Effector memory CD4-positive, alpha-beta T cell (primary cell): ENCODE data around the gene RTEL1.
A peak's percentile ranks its signal among the peaks of the same experiment; 100 is the strongest.
"Not testable (repeated sequence)": the region's sequence is repeated elsewhere in the genome, so short reads cannot be mapped to it uniquely, and the experiment has no call there.

Experiments used
- DNase-seq, 3 donors: peaks; one replicate each; pipeline ENCODE4 v3.0.0-alpha.2; 2020
- H3K27ac ChIP-seq: 2 replicates; pipeline ENCODE4 v1.7.0; 2013; ENCODE audit warnings: mild to moderate bottlenecking, low read length, moderate library complexity; ENCODE audit not compliant: insufficient read depth, poor library complexity, severe bottlenecking
- H3K27me3 ChIP-seq: replicated peaks from 2 replicates; pipeline ENCODE4 v1.7.0; 2013; ENCODE audit warnings: mild to moderate bottlenecking, low read length; ENCODE audit not compliant: insufficient read depth, control insufficient read depth, poor library complexity, severe bottlenecking
- H3K36me3 ChIP-seq: 2 replicates; pipeline ENCODE4 v1.7.0; 2013; ENCODE audit warnings: mild to moderate bottlenecking, low read length, moderate library complexity; ENCODE audit not compliant: control insufficient read depth, insufficient read depth
- H3K4me1 ChIP-seq: 2 replicates; pipeline ENCODE4 v1.7.0; 2013; ENCODE audit warnings: low read length, mild to moderate bottlenecking; ENCODE audit not compliant: control insufficient read depth, insufficient read depth, poor library complexity, severe bottlenecking
- H3K4me3 ChIP-seq: 2 replicates; pipeline ENCODE4 v1.7.0; 2013; ENCODE audit warnings: low read length, low read depth, mild to moderate bottlenecking; ENCODE audit not compliant: insufficient read depth, poor library complexity, severe bottlenecking
- H3K9me3 ChIP-seq: 2 replicates; pipeline ENCODE4 v1.7.0; 2013; ENCODE audit warnings: mild to moderate bottlenecking, low read length, moderate library complexity; ENCODE audit not compliant: control insufficient read depth

Gene RTEL1

GRCh38 chr20:63628246-63628975 lies 29.7 kb upstream of the RTEL1 start:
- peak overlapping the region; percentile 89 for H3K27ac ChIP-seq
- no peaks in the 10 kb centered on the region for H3K9me3 ChIP-seq
- peak overlapping the region; percentile 87 for H3K4me3 ChIP-seq
- H3K27me3 ChIP-seq, result no peaks in the 10 kb centered on the region
- DNase-seq, result no peak
- H3K4me1 ChIP-seq, result peaks cover 23% of the 10 kb centered on the region
- H3K36me3 ChIP-seq, result no peaks in the 10 kb centered on the region

GRCh38 chr20:63630956-63631355 lies 27.2 kb upstream of the RTEL1 start:
- not testable (repeated sequence) for H3K9me3 ChIP-seq, H3K36me3 ChIP-seq, H3K27ac ChIP-seq, H3K27me3 ChIP-seq, DNase-seq, H3K4me3 ChIP-seq
- peaks cover 46% of the 10 kb centered on the region for H3K4me1 ChIP-seq

- H3K9me3 ChIP-seq, H3K27ac ChIP-seq, H3K36me3 ChIP-seq, H3K27me3 ChIP-seq, DNase-seq, H3K4me3 ChIP-seq: not testable (repeated sequence)
- H3K4me1 ChIP-seq, result peaks cover 47% of the 10 kb centered on the region
These were observed 26.7 kb upstream of the RTEL1 start for GRCh38 chr20:63631426-63631825.

GRCh38 chr20:63633732-63634131 lies 24.4 kb upstream of the RTEL1 start:
- no peak for DNase-seq
- Histone ChIP-seq H3K4me3 (no peak overlapping the region), H3K9me3 (no peaks in the 10 kb centered on the region), H3K27ac (peak overlapping the region; percentile 49), H3K27me3 (no peaks in the 10 kb centered on the region), H3K4me1 (peaks cover 58% of the 10 kb centered on the region), H3K36me3 (no peaks in the 10 kb centered on the region)

GRCh38 chr20:63635431-63636141 lies 22.5 kb upstream of the RTEL1 start:
- H3K27me3 ChIP-seq, result no peaks in the 10 kb centered on the region
- DNase-seq, result peak; percentile 71 to 76 (median 72)
- H3K27ac ChIP-seq, result peak overlapping the region; percentile 83
- H3K4me3 ChIP-seq, result peak overlapping the region; percentile 11
- no peaks in the 10 kb centered on the region for H3K36me3 ChIP-seq
- no peaks in the 10 kb centered on the region for H3K9me3 ChIP-seq
- peaks cover 69% of the 10 kb centered on the region for H3K4me1 ChIP-seq

- peak overlapping the region; percentile 60 for H3K27ac ChIP-seq
- no peak for DNase-seq
- no peaks in the 10 kb centered on the region for H3K27me3 ChIP-seq
- no peaks in the 10 kb centered on the region for H3K9me3 ChIP-seq
- no peaks in the 10 kb centered on the region for H3K36me3 ChIP-seq
- peaks cover 65% of the 10 kb centered on the region for H3K4me1 ChIP-seq
- H3K4me3 ChIP-seq, result no peak overlapping the region
These were observed 21.1 kb upstream of the RTEL1 start for GRCh38 chr20:63636752-63637628.

- Histone ChIP-seq H3K27ac (peak overlapping the region; percentile 71), H3K9me3 (no peaks in the 10 kb centered on the region), H3K4me1 (peaks cover 58% of the 10 kb centered on the region), H3K4me3 (peak overlapping the region; percentile 64), H3K36me3 (peaks cover 6% of the 10 kb centered on the region), H3K27me3 (no peaks in the 10 kb centered on the region)
- DNase-seq, result peak; percentile 40 to 65 (median 50)
These were observed 18.8 kb upstream of the RTEL1 start for GRCh38 chr20:63639093-63639975.

- peak overlapping the region; percentile 71 for H3K27ac ChIP-seq
These were observed 18.0 kb upstream of the RTEL1 start for GRCh38 chr20:63640086-63640485.

GRCh38 chr20:63640686-63641085 lies 17.4 kb upstream of the RTEL1 start:
- peaks cover 44% of the 10 kb centered on the region for H3K4me1 ChIP-seq
- H3K4me3 ChIP-seq, result peak overlapping the region; percentile 64
- not testable (repeated sequence) for H3K27ac ChIP-seq, H3K36me3 ChIP-seq, H3K27me3 ChIP-seq, DNase-seq, H3K9me3 ChIP-seq

More at GRCh38 chr20:63640086-63640485, 18.0 kb upstream of the RTEL1 start:
- Histone ChIP-seq H3K4me3 (peak overlapping the region; percentile 64), H3K9me3 (no peaks in the 10 kb centered on the region), H3K36me3 (peaks cover 6% of the 10 kb centered on the region), H3K4me1 (peaks cover 50% of the 10 kb centered on the region), H3K27me3 (no peaks in the 10 kb centered on the region)
- no peak for DNase-seq
